HUES48 (cell line): Measurements from ENCODE around the gene PPP2R5D.
"Not testable (repeated sequence)": the region's sequence is repeated elsewhere in the genome, so short reads cannot be mapped to it uniquely, and the experiment has no call there.

ENCODE experiments used
- H3K27ac ChIP-seq: one replicate; pipeline ENCODE4 v1.7.0; 2013; ENCODE audit warnings: low read depth, low read length, inconsistent platforms
- H3K27me3 ChIP-seq: 2 replicates; pipeline ENCODE4 v1.6.1; 2013; ENCODE audit warnings: mild to moderate bottlenecking, low read length; ENCODE audit not compliant: control insufficient read depth, insufficient read depth
- H3K36me3 ChIP-seq: 2 replicates; pipeline ENCODE4 v1.6.1; 2013; ENCODE audit warnings: low read length; ENCODE audit not compliant: control insufficient read depth, insufficient read depth
- H3K4me1 ChIP-seq: 2 replicates; pipeline ENCODE4 v1.6.1; 2013; ENCODE audit warnings: mild to moderate bottlenecking, low read length; ENCODE audit not compliant: control insufficient read depth, insufficient read depth
- H3K4me3 ChIP-seq: 2 replicates; pipeline ENCODE4 v1.5.1; 2013; ENCODE audit warnings: mild to moderate bottlenecking, low read depth, low read length
- H3K9ac ChIP-seq: 2 replicates; pipeline ENCODE4 v1.6.1; 2013; ENCODE audit warnings: mild to moderate bottlenecking, low read depth, low read length, moderate library complexity
- H3K9me3 ChIP-seq: 2 replicates; pipeline ENCODE4 v1.6.1; 2013; ENCODE audit warnings: low read length; ENCODE audit not compliant: control insufficient read depth, insufficient read depth

PPP2R5D gene

GRCh38 chr6:42996513-42996912 is 12.1 kb downstream of the PPP2R5D start:
- Histone ChIP-seq H3K9me3 (no peaks in the 10 kb centered on the region), H3K36me3 (peaks cover 8% of the 10 kb centered on the region; the same call in 1 of the 2 replicates), H3K9ac (no peak overlapping the region), H3K27me3 (no peaks in the 10 kb centered on the region), H3K4me1 (no peaks in the 10 kb centered on the region), H3K27ac (no peak overlapping the region), H3K4me3 (no peak overlapping the region)

DNA sequence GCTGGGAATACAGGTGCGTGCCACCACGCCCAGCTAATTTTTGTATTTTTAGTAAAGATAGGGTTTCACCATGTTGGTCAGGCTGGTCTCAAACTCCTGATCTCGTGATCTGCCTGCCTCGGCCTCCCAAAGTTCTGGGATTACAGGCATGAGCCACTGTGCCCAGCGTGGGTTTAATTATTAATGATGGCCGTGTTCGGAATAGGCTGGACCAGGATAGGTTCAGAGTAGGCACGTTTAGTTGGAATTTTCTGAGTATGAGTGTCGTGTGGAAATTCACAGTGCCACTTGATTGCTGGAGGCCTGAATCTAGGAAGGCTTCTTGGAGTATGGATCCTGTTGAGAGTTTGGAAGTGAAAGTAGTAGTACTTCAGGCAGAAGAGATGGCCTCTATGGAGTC is 13.8 kb downstream of the PPP2R5D start:
- not testable (repeated sequence) for H3K4me3 ChIP-seq, H3K9ac ChIP-seq, H3K27ac ChIP-seq, H3K27me3 ChIP-seq, H3K36me3 ChIP-seq, H3K9me3 ChIP-seq, H3K4me1 ChIP-seq

DNA sequence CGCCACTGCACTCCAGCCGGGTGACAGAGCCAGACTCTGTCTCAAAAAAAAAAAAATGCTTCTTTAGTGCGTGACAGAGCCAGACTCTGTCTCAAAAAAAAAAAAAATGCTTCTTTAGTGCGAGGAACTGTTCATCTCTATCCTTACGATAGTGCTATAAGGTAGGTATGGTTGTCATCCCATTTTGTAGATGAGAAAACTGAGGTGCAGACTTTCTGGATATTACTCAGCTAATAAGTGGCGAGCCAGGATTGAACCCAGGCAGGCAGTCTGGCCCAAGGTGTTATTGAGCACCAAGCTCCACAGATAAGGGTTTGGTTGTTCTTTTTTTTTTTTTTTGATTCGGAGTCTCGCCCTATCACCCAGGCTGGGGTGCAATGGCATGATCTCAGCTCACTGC is 17.5 kb downstream of the PPP2R5D start:
- Histone ChIP-seq H3K4me3 (no peak overlapping the region), H3K27me3 (no peaks in the 10 kb centered on the region), H3K27ac (no peak overlapping the region), H3K4me1 (no peaks in the 10 kb centered on the region), H3K9me3 (no peaks in the 10 kb centered on the region), H3K9ac (no peak overlapping the region), H3K36me3 (peaks cover 9% of the 10 kb centered on the region)

DNA sequence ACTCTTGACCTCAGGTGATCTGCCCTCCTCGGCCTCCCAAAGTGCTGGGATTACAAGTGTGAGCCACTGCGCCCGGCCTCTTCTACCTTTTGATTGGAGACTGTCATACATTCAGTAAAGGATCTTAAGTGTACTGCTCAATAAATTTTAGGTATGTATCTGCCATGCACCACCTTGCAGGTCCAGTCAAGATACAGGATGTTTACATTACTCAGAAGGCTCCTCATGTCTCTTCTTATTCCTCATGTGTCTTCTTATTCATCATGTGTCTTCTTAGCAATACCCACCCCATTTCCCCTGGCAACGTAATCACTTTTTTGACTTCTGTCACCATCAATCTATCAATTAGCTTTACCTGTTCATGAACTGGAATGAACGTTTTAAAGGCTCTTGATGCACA is 21.5 kb downstream of the PPP2R5D start:
- Histone ChIP-seq H3K27me3 (no peaks in the 10 kb centered on the region), H3K4me3 (no peak overlapping the region), H3K27ac (no peak overlapping the region), H3K9me3 (no peaks in the 10 kb centered on the region), H3K36me3 (peaks cover 48% of the 10 kb centered on the region), H3K4me1 (no peaks in the 10 kb centered on the region), H3K9ac (no peak overlapping the region)

DNA sequence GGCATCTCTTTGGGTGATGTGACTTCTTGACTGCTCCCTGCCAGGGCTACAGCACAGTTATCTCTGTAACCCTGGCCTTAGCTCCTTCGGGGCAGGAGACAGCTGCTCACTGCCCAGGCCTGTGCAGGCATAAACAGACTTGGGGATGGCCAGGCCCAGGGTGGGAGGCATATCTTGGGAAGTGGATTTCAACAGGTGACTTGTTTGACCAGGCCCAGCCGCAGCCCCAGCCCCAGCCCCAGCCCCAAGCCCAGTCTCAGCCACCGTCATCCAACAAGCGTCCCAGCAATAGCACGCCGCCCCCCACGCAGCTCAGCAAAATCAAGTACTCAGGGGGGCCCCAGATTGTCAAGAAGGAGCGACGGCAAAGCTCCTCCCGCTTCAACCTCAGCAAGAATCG is 21.9 kb downstream of the PPP2R5D start:
- H3K36me3 ChIP-seq: peaks cover 52% of the 10 kb centered on the region
- no peak overlapping the region for H3K4me3 ChIP-seq
- no peaks in the 10 kb centered on the region for H3K9me3 ChIP-seq

GRCh38 chr6:43007126-43007525 is 22.8 kb downstream of the PPP2R5D start:
- Histone ChIP-seq H3K36me3 (peaks cover 61% of the 10 kb centered on the region), H3K9ac (no peak overlapping the region), H3K9me3 (no peaks in the 10 kb centered on the region), H3K4me1 (no peaks in the 10 kb centered on the region), H3K27me3 (no peaks in the 10 kb centered on the region), H3K4me3 (no peak overlapping the region), H3K27ac (no peak overlapping the region)

More for the DNA sequence above, 21.9 kb downstream of the PPP2R5D start:
- H3K9ac ChIP-seq: no peak overlapping the region
- H3K27ac ChIP-seq: no peak overlapping the region
- H3K4me1 ChIP-seq: no peaks in the 10 kb centered on the region
- H3K27me3 ChIP-seq: no peaks in the 10 kb centered on the region

GRCh38 chr6:43009124-43009523 is 24.8 kb downstream of the PPP2R5D start:
- no peaks in the 10 kb centered on the region for H3K9me3 ChIP-seq
- no peak overlapping the region for H3K4me3 ChIP-seq
- H3K27ac ChIP-seq: no peak overlapping the region
- peaks cover 8% of the 10 kb centered on the region for H3K4me1 ChIP-seq
- no peak overlapping the region for H3K9ac ChIP-seq
- H3K27me3 ChIP-seq: no peaks in the 10 kb centered on the region
- H3K36me3 ChIP-seq: peaks cover 69% of the 10 kb centered on the region

GRCh38 chr6:43011207-43011606 is 26.8 kb downstream of the PPP2R5D start:
- Histone ChIP-seq H3K4me3 (no peak overlapping the region), H3K9me3 (no peaks in the 10 kb centered on the region), H3K9ac (no peak overlapping the region), H3K27ac (no peak overlapping the region), H3K36me3 (peaks cover 63% of the 10 kb centered on the region), H3K27me3 (no peaks in the 10 kb centered on the region), H3K4me1 (peaks cover 8% of the 10 kb centered on the region)

GRCh38 chr6:43012364-43012763 is 28.0 kb downstream of the PPP2R5D start:
- H3K4me3 ChIP-seq: peak overlapping the region; percentile 83

GRCh38 chr6:43013097-43013842 is 28.9 kb downstream of the PPP2R5D start:
- Histone ChIP-seq H3K4me3 (peak overlapping the region; percentile 83), H3K36me3 (peaks cover 60% of the 10 kb centered on the region), H3K4me1 (peaks cover 8% of the 10 kb centered on the region), H3K27ac (peak overlapping the region; percentile 8), H3K9me3 (no peaks in the 10 kb centered on the region), H3K9ac (peak overlapping the region; percentile 38; the same call in 1 of the 2 replicates), H3K27me3 (no peaks in the 10 kb centered on the region)

More at GRCh38 chr6:43012364-43012763, 28.0 kb downstream of the PPP2R5D start:
- H3K27me3 ChIP-seq: no peaks in the 10 kb centered on the region
- peaks cover 60% of the 10 kb centered on the region for H3K36me3 ChIP-seq
- peaks cover 8% of the 10 kb centered on the region for H3K4me1 ChIP-seq
- H3K9ac ChIP-seq: no peak overlapping the region
- H3K9me3 ChIP-seq: no peaks in the 10 kb centered on the region
- no peak overlapping the region for H3K27ac ChIP-seq

GRCh38 chr6:43013843-43014433 is 29.6 kb downstream of the PPP2R5D start, which contains the start of the genes KLHDC3 and MEA1:
Gene KLHDC3 (plus strand): TSS chr6:43014249. CDS start chr6:43017193, 2,944 bp downstream.
Gene MEA1 (minus strand): TSS chr6:43013946. CDS start chr6:43013813, 133 bp downstream.
- H3K9ac ChIP-seq: peak within 1 kb of the TSS; percentile 52; the same call in 1 of the 2 replicates

More at GRCh38 chr6:43013843-43014433, 29.6 kb downstream of the PPP2R5D start, which contains the start of the genes KLHDC3 and MEA1:
- Histone ChIP-seq H3K4me3 (peak within 1 kb of the TSS; percentile 83), H3K4me1 (peaks cover 8% of the 10 kb centered on the region), H3K27ac (peak within 1 kb of the TSS; percentile 92), H3K9me3 (no peaks in the 10 kb centered on the region), H3K27me3 (no peaks in the 10 kb centered on the region), H3K36me3 (peaks cover 60% of the 10 kb centered on the region)
